H1 (cell line): ENCODE data around the gene DPP10. TPM values are rescaled to one million over a fixed set of nuclear protein-coding genes. Genes with fewer than 3 reads are reported as not detected.

Source experiments
- CTCF ChIA-PET: fragments of 300-600 bp; sonication (Branson Sonifier 250); formaldehyde crosslinking; loops from one replicate; lab custom pipeline; 2021; ENCODE audit not compliant: partially characterized antibody; lab: Charles Lee
- POLR2A ChIA-PET: fragments of 300-600 bp; sonication (Branson Sonifier 250); formaldehyde crosslinking; loops from one replicate; lab custom pipeline; 2021; ENCODE audit warnings: inconsistent platforms; ENCODE audit not compliant: partially characterized antibody; lab: Charles Lee
- DNase-seq, 2 experiments: peaks; one replicate each; pipeline versions ENCODE4 v3.0.0 to v3.0.0-alpha.2; 2010 to 2022; ENCODE audit warnings: low spot score in 2 of 2, low read depth in 1 of 2, mixed read lengths in 1 of 2
- FAIRE-seq: peaks from 2 replicates; lab custom pipeline; 2011; peaks lifted over from hg19 to GRCh38; lab: Jason Lieb, UNC
- H2AFZ ChIP-seq: 2 replicates; pipeline ENCODE4 v1.8.1; 2012; ENCODE audit warnings: low read length, inconsistent platforms
- H2AK5ac ChIP-seq: 2 replicates; pipeline ENCODE4 v1.6.1; 2013; ENCODE audit warnings: low read depth, low read length
- H2BK120ac ChIP-seq: replicated peaks from 2 replicates; pipeline ENCODE3; 2013; ENCODE audit warnings: low read depth, low read length, inconsistent platforms
- H2BK12ac ChIP-seq: 2 replicates; pipeline ENCODE4 v1.6.1; 2013; ENCODE audit warnings: low read depth, low read length
- H2BK15ac ChIP-seq: 2 replicates; pipeline ENCODE4 v1.6.1; 2013; ENCODE audit warnings: low read length
- H2BK20ac ChIP-seq: 2 replicates; pipeline ENCODE4 v1.6.1; 2013; ENCODE audit warnings: low read length
- H2BK5ac ChIP-seq: 2 replicates; pipeline ENCODE4 v1.6.1; 2013; ENCODE audit warnings: low read depth, low read length
- H3K14ac ChIP-seq: 2 replicates; pipeline ENCODE4 v1.6.1; 2013; ENCODE audit warnings: inconsistent platforms; ENCODE audit not compliant: insufficient read length
- H3K18ac ChIP-seq: 2 replicates; pipeline ENCODE4 v1.6.1; 2013; ENCODE audit warnings: low read length; ENCODE audit errors: extremely low read depth
- H3K23ac ChIP-seq: 2 replicates; pipeline ENCODE4 v1.6.1; 2013; ENCODE audit warnings: inconsistent platforms; ENCODE audit not compliant: insufficient read length
- H3K23me2 ChIP-seq: 2 replicates; pipeline ENCODE4 v1.6.1; 2013; ENCODE audit warnings: low read depth, low read length
- H3K27ac ChIP-seq: 2 replicates; pipeline ENCODE4 v1.6.1; 2011; ENCODE audit warnings: low read depth, low read length, inconsistent platforms
- H3K27me3 ChIP-seq, 4 experiments: replicated peaks in 1 of 4; 1 replicate in 1 of 4; 2 replicates in 3 of 4; pipeline versions ENCODE4 v1.6.1 to v1.8.1; 2011 to 2013; ENCODE audit warnings: low read length in 3 of 4, mild to moderate bottlenecking in 3 of 4, inconsistent platforms in 2 of 4, mixed read lengths in 2 of 4, moderate library complexity in 1 of 4; ENCODE audit not compliant: control insufficient read depth in 3 of 4, insufficient read depth in 3 of 4; ENCODE audit errors: extremely low read depth in 1 of 4
- H3K36me3 ChIP-seq, 4 experiments: 2 replicates each; pipeline versions ENCODE4 v1.6.1 to v1.8.1; 2011 to 2013; ENCODE audit warnings: mild to moderate bottlenecking in 4 of 4, low read length in 3 of 4, moderate library complexity in 2 of 4, control low read depth in 1 of 4, inconsistent platforms in 1 of 4; ENCODE audit not compliant: insufficient read depth in 4 of 4, control insufficient read depth in 2 of 4
- H3K4ac ChIP-seq: replicated peaks from 2 replicates; pipeline ENCODE3; 2013; ENCODE audit warnings: low read length, low read depth, mixed read lengths, inconsistent platforms; ENCODE audit not compliant: insufficient read length
- H3K4me1 ChIP-seq, 4 experiments: replicated peaks in 1 of 4; 1 replicate in 1 of 4; 2 replicates in 3 of 4; pipeline versions ENCODE4 v1.6.1 to v1.8.1; 2011 to 2013; ENCODE audit warnings: low read length in 3 of 4, inconsistent platforms in 2 of 4, mixed read lengths in 1 of 4; ENCODE audit not compliant: insufficient read depth in 4 of 4, control insufficient read depth in 3 of 4
- H3K4me2 ChIP-seq, 2 experiments: 2 replicates each; pipeline versions ENCODE4 v1.6.1 to v1.8.1; 2011 to 2013; ENCODE audit warnings: low read depth in 2 of 2, low read length in 2 of 2, control low read depth in 1 of 2, inconsistent platforms in 1 of 2, mild to moderate bottlenecking in 1 of 2; ENCODE audit not compliant: insufficient read depth in 1 of 2
- H3K4me3 ChIP-seq, 4 experiments: fragments of 200-600, 300-600 bp in 1 of 4; sonication (generic), shearing (Covaris generic), sonication (Bioruptor Twin) in 1 of 4; 2 replicates each; pipeline versions ENCODE4 v1.5.1 to v1.8.1; 2011 to 2016; ENCODE audit warnings: low read length in 4 of 4, low read depth in 3 of 4, control low read depth in 2 of 4, inconsistent platforms in 2 of 4, mild to moderate bottlenecking in 2 of 4, mixed read lengths in 1 of 4, moderate library complexity in 1 of 4; ENCODE audit not compliant: insufficient read depth in 2 of 4; ENCODE audit errors: extremely low read depth in 1 of 4
- H3K56ac ChIP-seq: replicated peaks from 2 replicates; pipeline ENCODE3; 2013; ENCODE audit warnings: low read depth, mild to moderate bottlenecking, mixed read lengths, low read length, inconsistent platforms; ENCODE audit not compliant: insufficient read length
- H3K79me1 ChIP-seq: 2 replicates; pipeline ENCODE4 v1.6.1; 2013; ENCODE audit warnings: low read depth, low read length, control low read depth
- H3K79me2 ChIP-seq, 2 experiments: 2 replicates each; pipeline versions ENCODE4 v1.6.1 to v1.8.1; 2012 to 2013; ENCODE audit warnings: low read length in 2 of 2, mild to moderate bottlenecking in 2 of 2, inconsistent platforms in 1 of 2; ENCODE audit not compliant: insufficient read depth in 2 of 2, control insufficient read depth in 1 of 2
- H3K9ac ChIP-seq, 4 experiments: replicated peaks in 1 of 4; 1 replicate in 1 of 4; 2 replicates in 3 of 4; pipeline versions ENCODE4 v1.6.1 to v1.8.1; 2011 to 2013; ENCODE audit warnings: low read depth in 3 of 4, low read length in 3 of 4, control low read depth in 2 of 4, mild to moderate bottlenecking in 2 of 4, moderate library complexity in 2 of 4, inconsistent platforms in 1 of 4; ENCODE audit errors: extremely low read depth in 1 of 4
- H3K9me3 ChIP-seq, 2 experiments: 2 replicates each; pipeline versions ENCODE4 v1.6.1 to v1.8.1; 2012 to 2013; ENCODE audit warnings: mild to moderate bottlenecking in 2 of 2, moderate library complexity in 2 of 2, control low read depth in 1 of 2, inconsistent platforms in 1 of 2, low read depth in 1 of 2, low read length in 1 of 2, mixed read lengths in 1 of 2; ENCODE audit not compliant: insufficient read depth in 2 of 2
- H4K20me1 ChIP-seq, 2 experiments: replicated peaks in 1 of 2; 2 replicates each; pipeline versions ENCODE3 to v1.8.1; 2011 to 2013; ENCODE audit warnings: inconsistent platforms in 2 of 2, low read length in 2 of 2, mild to moderate bottlenecking in 1 of 2; ENCODE audit not compliant: insufficient read depth in 2 of 2, control insufficient read depth in 1 of 2
- H4K5ac ChIP-seq: 2 replicates; pipeline ENCODE4 v1.6.1; 2013; ENCODE audit warnings: low read length, low read depth, mixed read lengths, inconsistent platforms; ENCODE audit not compliant: insufficient read length
- H4K8ac ChIP-seq: 2 replicates; pipeline ENCODE4 v1.8.0; 2013; ENCODE audit warnings: mild to moderate bottlenecking, moderate library complexity, low read length, inconsistent platforms; ENCODE audit not compliant: insufficient read depth; ENCODE audit errors: extremely low read depth
- H4K91ac ChIP-seq: replicated peaks from 2 replicates; pipeline ENCODE3; 2013; ENCODE audit warnings: low read length, mixed read lengths, inconsistent platforms; ENCODE audit not compliant: insufficient read length
- E2F6 ChIP-seq: IDR thresholded peaks from 2 replicates; pipeline ENCODE4 v1.6.1; 2012; ENCODE audit warnings: inconsistent platforms
- WGBS, 2 experiments: shearing (Covaris generic) in 1 of 2; methylation state at CpG; one replicate each; pipeline versions ENCODE4 v1.1.6 to v1.1.7; 2013 to 2015; ENCODE audit warnings: low lambda C conversion rate in 2 of 2, mixed read lengths in 2 of 2, inconsistent platforms in 1 of 2, low coverage in 1 of 2, missing lambda C conversion rate in 1 of 2; ENCODE audit not compliant: insufficient replicate concordance in 2 of 2, insufficient coverage in 1 of 2, insufficient read length in 1 of 2; ENCODE audit errors: extremely low coverage in 1 of 2, missing lambda C conversion rate in 1 of 2; 5-methylcytosine and 5-hydroxymethylcytosine counted together
- polyA plus RNA-seq, 7 experiments: library from polyadenylated mRNA; depleted of rRNA in 3 of 7; stranded (reverse) in 5 of 7; unstranded in 2 of 7; fragments of >200 nt in 5 of 7; fragments of 200-250 nt in 2 of 7; gene quantifications; 1 replicate in 5 of 7; 2 replicates in 1 of 7; 4 replicates in 1 of 7; pipeline versions ENCODE4 v1.2.1 to v1.2.3, GENCODE V29; 2011 to 2013; ENCODE audit warnings: missing spikeins in 2 of 7, mixed read lengths in 2 of 7
- total RNA-seq: library from RNA; stranded (reverse); fragmentation: NEBNext Ultra II Directional; extraction: Animal tissue kit (Norgen Biotek cat#: 25700); gene quantifications from 2 replicates; pipeline ENCODE4 v1.2.1, GENCODE V29; 2021

The DPP10 gene
- total and polyA plus RNA-seq, 2 of the 8 experiments (the other 6 are each of a cell fraction or from before 2014, with no cell fraction given) = 3.3 to 7.2 TPM

GRCh38 chr2:114698520-114698919 is 256.1 kb downstream of the DPP10 start:
- Histone ChIP-seq H2AFZ (no peak overlapping the region), H2AK5ac (no peak overlapping the region), H2BK12ac (no peak overlapping the region), H3K79me1 (no peaks in the 10 kb centered on the region), H3K4me2 (no peak overlapping the region), H4K5ac (no peak overlapping the region), H2BK15ac (no peak overlapping the region), H4K20me1 (no peaks in the 10 kb centered on the region), H3K9me3 (no peaks in the 10 kb centered on the region), H2BK5ac (no peak overlapping the region), H3K27me3 (no peaks in the 10 kb centered on the region), H3K23me2 (no peaks in the 10 kb centered on the region), H3K4me3 (no peak overlapping the region), H4K8ac (no peak overlapping the region), H3K36me3 (no peaks in the 10 kb centered on the region), H3K27ac (no peak overlapping the region), H2BK20ac (no peak overlapping the region), H3K9ac (no peak overlapping the region; a peak in 1 of 7 replicates), H3K14ac (no peak overlapping the region), H3K4me1 (0 out of 7 replicates have a peak, but pooled peaks cover 0 to 2% (median 0%) of the 10 kb centered on the region in 4 experiments), H4K91ac (no peak overlapping the region), H2BK120ac (no peak overlapping the region), H3K79me2 (no peaks in the 10 kb centered on the region), H3K23ac (no peak overlapping the region), H3K4ac (no peak overlapping the region), H3K56ac (no peak overlapping the region), H3K18ac (no peak overlapping the region)
- ChIA-PET CTCF (interaction anchor here (0.6 kb wide), 1 partner anchor 358 kb away, joined by 4 read pairs; no protein-coding TSS in a partner anchor), POLR2A (no interaction called here)
- DNase-seq = no peak
- FAIRE-seq = no peak
- 86% methylated on average over 1 of the region's 1 CpG; no CpG with 5 or more reads in 1 of the 2 experiments for WGBS, 2 experiments
- no peak for TF ChIP-seq E2F6
